H9 (cell line): ENCODE results near the gene STYK1. TPM values are rescaled to one million over a fixed set of nuclear protein-coding genes. Genes with fewer than 3 reads are reported as not detected.

Experiments
- DNase-seq: peaks from one replicate; pipeline ENCODE4 v3.0.0-alpha.2; 2017
- H2AFZ ChIP-seq: one replicate; pipeline ENCODE4 v1.6.1; 2013; ENCODE audit warnings: mild to moderate bottlenecking, low read length, control low read depth, moderate library complexity
- H2AK5ac ChIP-seq: 2 replicates; pipeline ENCODE4 v1.6.1; 2013; ENCODE audit warnings: low read length, control low read depth, mixed read lengths; ENCODE audit not compliant: insufficient read length
- H2BK120ac ChIP-seq: one replicate; pipeline ENCODE4 v1.6.1; 2013; ENCODE audit warnings: low read depth, mild to moderate bottlenecking, low read length, control low read depth, inconsistent platforms; ENCODE audit not compliant: poor library complexity, severe bottlenecking
- H2BK12ac ChIP-seq: 2 replicates; pipeline ENCODE4 v1.6.1; 2013; ENCODE audit warnings: low read length, control low read depth, mixed read lengths, low read depth; ENCODE audit not compliant: insufficient read length
- H2BK15ac ChIP-seq: 2 replicates; pipeline ENCODE4 v1.6.1; 2013; ENCODE audit warnings: low read depth, low read length, control low read depth
- H2BK20ac ChIP-seq: one replicate; pipeline ENCODE4 v1.6.1; 2013; ENCODE audit warnings: low read depth, mild to moderate bottlenecking, low read length, control low read depth, inconsistent platforms; ENCODE audit not compliant: poor library complexity, severe bottlenecking
- H2BK5ac ChIP-seq: 2 replicates; pipeline ENCODE4 v1.6.1; 2013; ENCODE audit warnings: low read length, control low read depth, mixed read lengths; ENCODE audit not compliant: insufficient read length
- H3K14ac ChIP-seq: 2 replicates; pipeline ENCODE4 v1.6.1; 2013; ENCODE audit warnings: low read length, control low read depth; ENCODE audit not compliant: insufficient read depth
- H3K18ac ChIP-seq: 2 replicates; pipeline ENCODE4 v1.6.1; 2013; ENCODE audit warnings: low read depth, mild to moderate bottlenecking, mixed read lengths, low read length, control low read depth; ENCODE audit not compliant: insufficient read length
- H3K23ac ChIP-seq: 2 replicates; pipeline ENCODE4 v1.6.1; 2013; ENCODE audit warnings: low read length, control low read depth, mixed read lengths, low read depth; ENCODE audit not compliant: insufficient read length
- H3K23me2 ChIP-seq: 2 replicates; pipeline ENCODE4 v1.6.1; 2013; ENCODE audit warnings: low read depth, mild to moderate bottlenecking, mixed read lengths, low read length, control low read depth; ENCODE audit not compliant: insufficient read length, poor library complexity, severe bottlenecking
- H3K27ac ChIP-seq: 2 replicates; pipeline ENCODE4 v1.5.1; 2013; ENCODE audit warnings: low read length, control low read depth, mixed read lengths, low read depth; ENCODE audit not compliant: insufficient read length
- H3K27me3 ChIP-seq: 2 replicates; pipeline ENCODE4 v1.6.1; 2013; ENCODE audit warnings: low read length, control low read depth, inconsistent platforms; ENCODE audit not compliant: insufficient read depth
- H3K4ac ChIP-seq: 2 replicates; pipeline ENCODE4 v1.6.1; 2013; ENCODE audit warnings: low read depth, mild to moderate bottlenecking, control low read depth, inconsistent platforms, low read length, moderate library complexity
- H3K4me1 ChIP-seq: 2 replicates; pipeline ENCODE4 v1.6.1; 2013; ENCODE audit warnings: low read length, control low read depth, inconsistent platforms; ENCODE audit not compliant: insufficient read depth
- H3K4me2 ChIP-seq: 2 replicates; pipeline ENCODE4 v1.6.1; 2013; ENCODE audit warnings: low read length, control low read depth, mixed read lengths; ENCODE audit not compliant: insufficient read length, insufficient read depth
- H3K56ac ChIP-seq: 2 replicates; pipeline ENCODE4 v1.6.1; 2013; ENCODE audit warnings: low read depth, mild to moderate bottlenecking, mixed read lengths, low read length, control low read depth; ENCODE audit not compliant: insufficient read length
- H3K79me1 ChIP-seq: 2 replicates; pipeline ENCODE4 v1.6.1; 2013; ENCODE audit warnings: low read depth, mild to moderate bottlenecking, moderate library complexity, low read length, control low read depth, inconsistent platforms; ENCODE audit not compliant: insufficient read depth, poor library complexity, severe bottlenecking
- H3K79me2 ChIP-seq: 2 replicates; pipeline ENCODE4 v1.6.1; 2013; ENCODE audit warnings: low read length, control low read depth, inconsistent platforms; ENCODE audit not compliant: insufficient read depth
- H3K9ac ChIP-seq: 2 replicates; pipeline ENCODE4 v1.6.1; 2013; ENCODE audit warnings: low read length, control low read depth, mixed read lengths; ENCODE audit not compliant: insufficient read length; ENCODE audit errors: extremely low read depth
- H3K9me3 ChIP-seq: one replicate; pipeline ENCODE4 v1.6.1; 2013; ENCODE audit warnings: low read depth, low read length, inconsistent platforms; ENCODE audit not compliant: control insufficient read depth
- H3T11ph ChIP-seq: one replicate; pipeline ENCODE4 v1.6.1; 2013; ENCODE audit warnings: mild to moderate bottlenecking, low read length, control low read depth, inconsistent platforms
- H4K20me1 ChIP-seq: one replicate; pipeline ENCODE4 v1.6.1; 2013; ENCODE audit not compliant: control insufficient read depth, insufficient read length, insufficient read depth
- H4K5ac ChIP-seq: 2 replicates; pipeline ENCODE4 v1.6.1; 2013; ENCODE audit warnings: low read depth, mild to moderate bottlenecking, mixed read lengths, low read length, control low read depth; ENCODE audit not compliant: insufficient read length
- H4K8ac ChIP-seq: replicated peaks from 2 replicates; pipeline ENCODE4 v1.6.1; 2013; ENCODE audit warnings: low read length, control low read depth, mixed read lengths, low read depth; ENCODE audit not compliant: insufficient read length
- H4K91ac ChIP-seq: 2 replicates; pipeline ENCODE4 v1.6.1; 2013; ENCODE audit warnings: low read depth, mild to moderate bottlenecking, moderate library complexity, mixed read lengths, low read length, control low read depth; ENCODE audit not compliant: insufficient read length
- H3K27ac Mint-ChIP-seq, 3 experiments: 2 replicates in 2 of 3; 3 replicates in 1 of 3; pipeline ENCODE4 v1.8.0; 2020 to 2021; ENCODE audit warnings: mixed read lengths in 3 of 3, mild to moderate bottlenecking in 1 of 3, moderate library complexity in 1 of 3
- H3K27me3 Mint-ChIP-seq: 2 replicates; pipeline ENCODE4 v1.8.0; 2021; ENCODE audit warnings: low read depth, mild to moderate bottlenecking, moderate library complexity, mixed read lengths
- H3K36me3 Mint-ChIP-seq, 3 experiments: 2 replicates in 2 of 3; 3 replicates in 1 of 3; pipeline ENCODE4 v1.8.0; 2020 to 2021; ENCODE audit warnings: low read depth in 3 of 3, mixed read lengths in 3 of 3; ENCODE audit not compliant: insufficient read depth in 1 of 3
- H3K4me1 Mint-ChIP-seq, 2 experiments: 2 replicates each; pipeline ENCODE4 v1.8.0; 2020; ENCODE audit warnings: mixed read lengths in 2 of 2
- H3K4me3 Mint-ChIP-seq, 2 experiments: 2 replicates in 1 of 2; 3 replicates in 1 of 2; pipeline ENCODE4 v1.8.0; 2020 to 2021; ENCODE audit warnings: mild to moderate bottlenecking in 2 of 2, mixed read lengths in 2 of 2, moderate library complexity in 1 of 2
- H3K9me3 Mint-ChIP-seq, 2 experiments: 2 replicates in 1 of 2; 3 replicates in 1 of 2; pipeline ENCODE4 v1.8.0; 2020; ENCODE audit warnings: mild to moderate bottlenecking in 2 of 2, mixed read lengths in 2 of 2, moderate library complexity in 1 of 2
- WGBS: extraction: QIAGEN DNeasy Blood & Tissue Kit; methylation state at CpG from one replicate; pipeline ENCODE4 v1.1.7; 2013; ENCODE audit warnings: missing lambda C conversion rate, low lambda C conversion rate, mixed read lengths; ENCODE audit not compliant: insufficient read length; ENCODE audit errors: extremely low coverage; 5-methylcytosine and 5-hydroxymethylcytosine counted together
- total RNA-seq: library from RNA; stranded (reverse); gene quantifications from 2 replicates; pipeline ENCODE4 v1.2.1, GENCODE V29; 2021
- TF ChIP-seq, protein P1 (sequence below): fragments of 200-600 bp; sonication (generic); conservative IDR thresholded peaks from 3 replicates; pipeline ENCODE4 v1.8.0; 2021; ENCODE audit warnings: antibody characterized with exemption, mild to moderate bottlenecking

The STYK1 gene
- total RNA-seq, 1 experiment from 2014 or later, result 0.37 TPM

DNA sequence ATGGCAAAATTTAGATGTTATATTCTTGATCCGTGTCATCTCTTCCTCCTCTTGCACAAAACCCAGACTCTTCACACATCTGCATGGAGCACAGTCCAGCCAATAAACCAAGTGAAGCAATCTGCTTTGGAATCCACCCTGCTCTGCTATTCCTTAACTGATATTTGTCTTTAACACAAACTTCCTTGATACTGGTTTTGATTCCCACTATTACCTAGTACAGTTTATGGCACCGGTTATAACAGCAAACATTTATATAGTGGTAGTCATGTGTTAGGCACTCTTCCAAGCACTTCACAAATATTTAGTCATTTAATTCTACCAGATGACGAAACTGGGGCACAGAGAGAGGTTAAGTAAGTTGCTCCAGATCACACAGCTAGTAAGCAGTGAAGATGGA is 12.5 kb downstream of the STYK1 start:
- no peak overlapping the region for H3K56ac ChIP-seq
- H3T11ph ChIP-seq, result no peak overlapping the region
- no peak overlapping the region for H2AK5ac ChIP-seq
- H2AFZ ChIP-seq, result no peak overlapping the region
- H3K27ac ChIP-seq, result no peak overlapping the region
- H3K4ac ChIP-seq, result no peak overlapping the region
- no peaks in the 10 kb centered on the region for H3K23me2 ChIP-seq
- no peaks in the 10 kb centered on the region for H3K27me3 ChIP-seq
- WGBS, result no CpG with 5 or more reads among the region's 3 CpGs
- H3K4me1 ChIP-seq, result no peaks in the 10 kb centered on the region
- no peak overlapping the region for H4K91ac ChIP-seq
- Mint-ChIP-seq H3K36me3 (peaks cover 0 to 12% (median 10%) of the 10 kb centered on the region in 3 experiments; a peak in 3 of 7 replicates), H3K9me3 (peaks cover 15 to 30% of the 10 kb centered on the region in 2 experiments), H3K27me3 (no peaks in the 10 kb centered on the region; the same call in 1 of the 2 replicates), H3K4me3 (no peak overlapping the region), H3K4me1 (no peaks in the 10 kb centered on the region), H3K27ac (no peak overlapping the region)
- H3K9me3 ChIP-seq, result no peaks in the 10 kb centered on the region
- no peaks in the 10 kb centered on the region for H3K79me1 ChIP-seq
- no peak overlapping the region for H3K4me2 ChIP-seq
- TF ChIP-seq, protein P1, sequence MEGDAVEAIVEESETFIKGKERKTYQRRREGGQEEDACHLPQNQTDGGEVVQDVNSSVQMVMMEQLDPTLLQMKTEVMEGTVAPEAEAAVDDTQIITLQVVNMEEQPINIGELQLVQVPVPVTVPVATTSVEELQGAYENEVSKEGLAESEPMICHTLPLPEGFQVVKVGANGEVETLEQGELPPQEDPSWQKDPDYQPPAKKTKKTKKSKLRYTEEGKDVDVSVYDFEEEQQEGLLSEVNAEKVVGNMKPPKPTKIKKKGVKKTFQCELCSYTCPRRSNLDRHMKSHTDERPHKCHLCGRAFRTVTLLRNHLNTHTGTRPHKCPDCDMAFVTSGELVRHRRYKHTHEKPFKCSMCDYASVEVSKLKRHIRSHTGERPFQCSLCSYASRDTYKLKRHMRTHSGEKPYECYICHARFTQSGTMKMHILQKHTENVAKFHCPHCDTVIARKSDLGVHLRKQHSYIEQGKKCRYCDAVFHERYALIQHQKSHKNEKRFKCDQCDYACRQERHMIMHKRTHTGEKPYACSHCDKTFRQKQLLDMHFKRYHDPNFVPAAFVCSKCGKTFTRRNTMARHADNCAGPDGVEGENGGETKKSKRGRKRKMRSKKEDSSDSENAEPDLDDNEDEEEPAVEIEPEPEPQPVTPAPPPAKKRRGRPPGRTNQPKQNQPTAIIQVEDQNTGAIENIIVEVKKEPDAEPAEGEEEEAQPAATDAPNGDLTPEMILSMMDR, result no peak
- no peak overlapping the region for H3K14ac ChIP-seq
- H2BK5ac ChIP-seq, result no peak overlapping the region
- H4K8ac ChIP-seq, result no peak overlapping the region
- no peak overlapping the region for H4K5ac ChIP-seq
- H2BK120ac ChIP-seq, result no peak overlapping the region
- H3K23ac ChIP-seq, result no peak overlapping the region
- no peak overlapping the region for H2BK12ac ChIP-seq
- H2BK15ac ChIP-seq, result no peak overlapping the region
- H2BK20ac ChIP-seq, result no peak overlapping the region
- H3K18ac ChIP-seq, result no peak overlapping the region
- no peaks in the 10 kb centered on the region for H4K20me1 ChIP-seq
- no peak for DNase-seq
- no peaks in the 10 kb centered on the region for H3K79me2 ChIP-seq
- H3K9ac ChIP-seq, result no peak overlapping the region
